GM23338 (cell line): ENCODE results near the gene GPRIN2. TPM values are rescaled to one million over a fixed set of nuclear protein-coding genes. Genes with fewer than 3 reads are reported as not detected.

Experiments
- ATAC-seq: fragments of 200-7000 bp; cut with Tn5 transposase; 3 replicates; pipeline ENCODE4 v1.9.1; 2020
- DNase-seq: peaks from one replicate; pipeline ENCODE4 v3.0.0-alpha.2; 2015; ENCODE audit warnings: low spot score
- H2AFZ ChIP-seq: fragments of 200-600 bp; sonication (generic); 2 replicates; pipeline ENCODE4 v1.8.0; 2016; ENCODE audit warnings: antibody characterized with exemption, mild to moderate bottlenecking, moderate library complexity
- H3F3A ChIP-seq: fragments of 200-600 bp; sonication (generic); replicated peaks from 2 replicates; pipeline ENCODE4 v1.8.0; 2017; ENCODE audit warnings: antibody characterized with exemption, mixed run types, low read depth
- H3K27ac ChIP-seq: fragments of 200-600 bp; sonication (generic); 2 replicates; pipeline ENCODE4 v1.6.1; 2016; ENCODE audit warnings: low read depth
- H3K27me3 ChIP-seq: fragments of 200-600 bp; sonication (generic); 2 replicates; pipeline ENCODE4 v1.8.0; 2016; ENCODE audit warnings: mild to moderate bottlenecking, mixed run types, moderate library complexity; ENCODE audit not compliant: insufficient read depth
- H3K36me3 ChIP-seq: fragments of 200-600 bp; sonication (generic); 2 replicates; pipeline ENCODE4 v1.8.0; 2016; ENCODE audit warnings: mild to moderate bottlenecking; ENCODE audit not compliant: insufficient read depth
- H3K4me1 ChIP-seq: fragments of 200-600 bp; sonication (generic); 2 replicates; pipeline ENCODE4 v1.8.0; 2016; ENCODE audit warnings: mild to moderate bottlenecking, moderate library complexity; ENCODE audit not compliant: insufficient read depth
- H3K4me2 ChIP-seq: fragments of 200-600 bp; sonication (generic); 2 replicates; pipeline ENCODE4 v1.7.1; 2017; ENCODE audit warnings: mixed run types
- H3K4me3 ChIP-seq: fragments of 200-600 bp; sonication (generic); 2 replicates; pipeline ENCODE4 v1.6.1; 2016; ENCODE audit warnings: mixed run types
- H3K79me2 ChIP-seq: fragments of 200-600 bp; sonication (generic); replicated peaks from 2 replicates; pipeline ENCODE4 v1.8.0; 2017; ENCODE audit warnings: mild to moderate bottlenecking; ENCODE audit not compliant: insufficient read depth
- H3K9me2 ChIP-seq: fragments of 200-600 bp; sonication (generic); 2 replicates; pipeline ENCODE4 v1.8.0; 2017; ENCODE audit not compliant: insufficient read depth
- H4K20me1 ChIP-seq: fragments of 200-600 bp; sonication (generic); replicated peaks from 2 replicates; pipeline ENCODE4 v1.8.0; 2017; ENCODE audit warnings: mild to moderate bottlenecking; ENCODE audit not compliant: insufficient read depth
- H3K27ac Mint-ChIP-seq: 2 replicates; pipeline ENCODE4 v1.8.0; 2020; ENCODE audit warnings: inconsistent platforms, mild to moderate bottlenecking, moderate library complexity, mixed read lengths
- H3K27me3 Mint-ChIP-seq: 3 replicates; pipeline ENCODE4 v1.8.0; 2022; ENCODE audit warnings: low read depth, mild to moderate bottlenecking, moderate library complexity, mixed read lengths, inconsistent platforms; ENCODE audit not compliant: insufficient read depth, poor library complexity
- H3K36me3 Mint-ChIP-seq: 3 replicates; pipeline ENCODE4 v1.8.0; 2021; ENCODE audit warnings: low read depth, mild to moderate bottlenecking, inconsistent platforms, moderate library complexity, mixed read lengths
- H3K4me1 Mint-ChIP-seq: 3 replicates; pipeline ENCODE4 v1.8.0; 2020; ENCODE audit warnings: mild to moderate bottlenecking, inconsistent platforms, mixed read lengths
- H3K4me3 Mint-ChIP-seq: 3 replicates; pipeline ENCODE4 v1.8.0; 2021; ENCODE audit warnings: moderate library complexity, mild to moderate bottlenecking, inconsistent platforms, mixed read lengths
- H3K9me3 Mint-ChIP-seq: 3 replicates; pipeline ENCODE4 v1.8.0; 2020; ENCODE audit warnings: moderate library complexity, mild to moderate bottlenecking, inconsistent platforms, mixed read lengths
- CTCF ChIP-seq, 2 experiments: fragments of 200-600 bp in 1 of 2; sonication (generic) in 1 of 2; conservative IDR thresholded peaks; 2 replicates each; pipeline versions ENCODE4 v1.5.1 to v1.6.1; 2016 to 2017; ENCODE audit warnings: antibody characterized with exemption in 2 of 2, low read depth in 2 of 2, mild to moderate bottlenecking in 2 of 2, moderate library complexity in 1 of 2
- EZH2 ChIP-seq: fragments of 200-600 bp; sonication (generic); IDR thresholded peaks from one replicate; pipeline ENCODE4 v1.8.0; 2017; ENCODE audit warnings: antibody characterized with exemption, mild to moderate bottlenecking, low read depth; ENCODE audit not compliant: unreplicated experiment
- JUNB ChIP-seq: IDR thresholded peaks from one replicate; pipeline ENCODE4 v1.6.1; 2016; ENCODE audit warnings: antibody characterized with exemption; ENCODE audit not compliant: unreplicated experiment
- POLR2AphosphoS5 ChIP-seq: IDR thresholded peaks from 2 replicates; pipeline ENCODE4 v1.6.1; 2016; ENCODE audit warnings: antibody characterized with exemption, low read depth
- ZNF331 ChIP-seq: fragments of 250-450 bp; sonication (Bioruptor Pico); IDR thresholded peaks from 2 replicates; pipeline ENCODE4 v1.5.0; 2020; ENCODE audit warnings: low read depth, mild to moderate bottlenecking, moderate library complexity
- ZNF462 ChIP-seq: fragments of 250-450 bp; sonication (Bioruptor Pico); IDR thresholded peaks from 2 replicates; pipeline ENCODE4 v1.5.0; 2020; ENCODE audit warnings: mild to moderate bottlenecking, moderate library complexity
- polyA plus RNA-seq: library from polyadenylated mRNA; unstranded; fragments of >200 nt; fragmentation: Nextera tagmentation; extraction: Ambion mirVana; gene quantifications from 2 replicates; pipeline ENCODE4 v1.2.1, GENCODE V29; 2016
- total RNA-seq: library from RNA; depleted of rRNA; stranded (reverse); fragments of >200 nt; shearing (Covaris generic); gene quantifications from 2 replicates; pipeline ENCODE4 v1.2.3, GENCODE V29; 2014
- TF ChIP-seq, protein P1 (sequence below): IDR thresholded peaks from one replicate; pipeline ENCODE4 v1.6.1; 2018; ENCODE audit warnings: antibody characterized with exemption; ENCODE audit not compliant: unreplicated experiment
- TF ChIP-seq, protein P2 (sequence below): IDR thresholded peaks from 2 replicates; pipeline ENCODE4 v1.6.1; 2016; ENCODE audit warnings: antibody characterized with exemption

Gene GPRIN2
- total and polyA plus RNA-seq, 2 experiments from 2014 or later, result 2.9 to 28.5 TPM

DNA sequence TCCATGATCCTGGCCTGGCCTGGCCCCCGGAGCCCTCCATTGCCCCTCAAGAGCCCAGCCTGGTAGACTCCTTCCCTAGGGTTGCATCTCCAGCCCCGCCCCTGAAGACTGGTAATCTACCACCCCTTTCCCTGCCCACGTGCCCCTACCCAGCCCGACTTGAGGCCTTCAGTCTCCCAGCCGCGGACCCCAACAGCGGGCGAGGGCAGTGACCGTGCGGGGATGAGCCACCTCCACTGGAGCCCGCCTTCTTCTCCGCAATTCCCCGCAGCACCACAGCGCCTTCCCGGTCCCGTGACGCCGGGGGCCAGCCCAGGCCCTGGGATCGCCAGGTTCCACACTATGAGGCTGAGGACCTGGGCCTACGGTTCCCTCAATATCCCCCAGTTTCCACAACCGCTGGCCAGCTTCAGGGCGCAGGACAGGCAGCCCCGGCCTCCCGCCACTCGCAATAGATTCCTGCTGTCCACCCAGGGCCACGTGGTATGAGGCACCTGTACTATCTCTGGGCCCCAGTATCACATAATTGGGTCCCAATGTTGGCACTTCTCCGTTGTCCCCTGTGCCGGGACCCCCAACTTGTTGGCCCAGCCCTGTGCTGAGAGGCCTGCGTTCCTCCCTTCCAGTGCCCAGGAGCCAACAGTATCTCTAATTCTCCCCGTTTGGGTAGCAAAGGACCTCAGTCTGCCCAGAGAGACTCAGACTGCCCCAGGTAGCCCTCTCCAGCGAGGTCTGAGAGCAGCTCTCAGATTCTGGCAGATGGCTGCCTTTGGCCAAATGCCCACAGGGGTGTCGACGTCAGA lies 1.1 kb upstream of the GPRIN2 start:
- H3K4me1 ChIP-seq, result peaks cover 20% of the 10 kb centered on the region
- 0 out of 2 replicates have a peak, but pooled peaks cover 6% of the 10 kb centered on the region for H3F3A ChIP-seq
- TF ChIP-seq, protein P1, sequence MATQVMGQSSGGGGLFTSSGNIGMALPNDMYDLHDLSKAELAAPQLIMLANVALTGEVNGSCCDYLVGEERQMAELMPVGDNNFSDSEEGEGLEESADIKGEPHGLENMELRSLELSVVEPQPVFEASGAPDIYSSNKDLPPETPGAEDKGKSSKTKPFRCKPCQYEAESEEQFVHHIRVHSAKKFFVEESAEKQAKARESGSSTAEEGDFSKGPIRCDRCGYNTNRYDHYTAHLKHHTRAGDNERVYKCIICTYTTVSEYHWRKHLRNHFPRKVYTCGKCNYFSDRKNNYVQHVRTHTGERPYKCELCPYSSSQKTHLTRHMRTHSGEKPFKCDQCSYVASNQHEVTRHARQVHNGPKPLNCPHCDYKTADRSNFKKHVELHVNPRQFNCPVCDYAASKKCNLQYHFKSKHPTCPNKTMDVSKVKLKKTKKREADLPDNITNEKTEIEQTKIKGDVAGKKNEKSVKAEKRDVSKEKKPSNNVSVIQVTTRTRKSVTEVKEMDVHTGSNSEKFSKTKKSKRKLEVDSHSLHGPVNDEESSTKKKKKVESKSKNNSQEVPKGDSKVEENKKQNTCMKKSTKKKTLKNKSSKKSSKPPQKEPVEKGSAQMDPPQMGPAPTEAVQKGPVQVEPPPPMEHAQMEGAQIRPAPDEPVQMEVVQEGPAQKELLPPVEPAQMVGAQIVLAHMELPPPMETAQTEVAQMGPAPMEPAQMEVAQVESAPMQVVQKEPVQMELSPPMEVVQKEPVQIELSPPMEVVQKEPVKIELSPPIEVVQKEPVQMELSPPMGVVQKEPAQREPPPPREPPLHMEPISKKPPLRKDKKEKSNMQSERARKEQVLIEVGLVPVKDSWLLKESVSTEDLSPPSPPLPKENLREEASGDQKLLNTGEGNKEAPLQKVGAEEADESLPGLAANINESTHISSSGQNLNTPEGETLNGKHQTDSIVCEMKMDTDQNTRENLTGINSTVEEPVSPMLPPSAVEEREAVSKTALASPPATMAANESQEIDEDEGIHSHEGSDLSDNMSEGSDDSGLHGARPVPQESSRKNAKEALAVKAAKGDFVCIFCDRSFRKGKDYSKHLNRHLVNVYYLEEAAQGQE, result no peak
- TF ChIP-seq ZNF462 (CRISPR knock-in tag) (no peak), EZH2 (peak; percentile 52), CTCF (conservative IDR thresholded peaks at IDR 0.05; ENCODE audit: low read depth in 2 of 2) (0 out of 4 replicates have a peak, but pooled peaks of 1 of the 2 experiments have one; percentile 2), ZNF331 (CRISPR knock-in tag) (no peak), POLR2AphosphoS5 (no peak), JUNB (no peak)
- TF ChIP-seq, protein P2, sequence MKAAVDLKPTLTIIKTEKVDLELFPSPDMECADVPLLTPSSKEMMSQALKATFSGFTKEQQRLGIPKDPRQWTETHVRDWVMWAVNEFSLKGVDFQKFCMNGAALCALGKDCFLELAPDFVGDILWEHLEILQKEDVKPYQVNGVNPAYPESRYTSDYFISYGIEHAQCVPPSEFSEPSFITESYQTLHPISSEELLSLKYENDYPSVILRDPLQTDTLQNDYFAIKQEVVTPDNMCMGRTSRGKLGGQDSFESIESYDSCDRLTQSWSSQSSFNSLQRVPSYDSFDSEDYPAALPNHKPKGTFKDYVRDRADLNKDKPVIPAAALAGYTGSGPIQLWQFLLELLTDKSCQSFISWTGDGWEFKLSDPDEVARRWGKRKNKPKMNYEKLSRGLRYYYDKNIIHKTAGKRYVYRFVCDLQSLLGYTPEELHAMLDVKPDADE, result no peak
- peaks cover 16% of the 10 kb centered on the region for H3K27me3 ChIP-seq
- no peak overlapping the region for H3K27ac ChIP-seq
- H3K4me2 ChIP-seq, result peak overlapping the region; percentile 100
- H3K36me3 Mint-ChIP-seq, result no peaks in the 10 kb centered on the region
- peaks cover 11% of the 10 kb centered on the region for H3K27me3 Mint-ChIP-seq
- H2AFZ ChIP-seq, result peak overlapping the region; percentile 100
- no peaks in the 10 kb centered on the region; the same call in 1 of the 2 replicates for H3K36me3 ChIP-seq
- peaks cover 3% of the 10 kb centered on the region; the same call in 1 of the 3 replicates for H3K9me3 Mint-ChIP-seq
- peaks cover 10% of the 10 kb centered on the region; the same call in 1 of the 2 replicates for H3K79me2 ChIP-seq
- peak overlapping the region; percentile 73 for H3K4me3 Mint-ChIP-seq
- ATAC-seq, result peak; percentile 38
- peaks cover 4% of the 10 kb centered on the region; the same call in 1 of the 2 replicates for H3K9me2 ChIP-seq
- peaks cover 24% of the 10 kb centered on the region for H4K20me1 ChIP-seq
- peak; percentile 77 for DNase-seq
- H3K27ac Mint-ChIP-seq, result no peak overlapping the region
- peaks cover 4% of the 10 kb centered on the region; the same call in 2 of the 3 replicates for H3K4me1 Mint-ChIP-seq
- peak overlapping the region; percentile 96 for H3K4me3 ChIP-seq
